Pancreas (tissue), 10 donors: ENCODE data around the gene KRT4. TPM values are rescaled to one million over a fixed set of nuclear protein-coding genes. Genes with fewer than 3 reads are reported as not detected.

Experiments
- ATAC-seq, 4 donors: fragments of 200-7000 bp; cut with Tn5 transposase; one replicate each; pipeline versions ENCODE4 v1.8.0 to v1.9.1; 2020; ENCODE audit warnings: mild to moderate bottlenecking in 4 of 4, moderate library complexity in 4 of 4
- DNase-seq, 6 donors: peaks; one replicate each; pipeline ENCODE4 v3.0.0-alpha.2; 2020
- FAIRE-seq: peaks from 2 replicates; lab custom pipeline; 2012; peaks lifted over from hg19 to GRCh38; lab: Jason Lieb, UNC
- H3K27ac ChIP-seq, 4 donors: fragments of 200-600 bp; sonication (generic); 1 replicate in 3 of 4; 2 replicates in 1 of 4; pipeline versions ENCODE4 v1.5.0 to v1.8.0; 2020
- H3K27me3 ChIP-seq, 4 donors: fragments of 200-600 bp; one replicate each; pipeline ENCODE4 v1.8.0; 2021
- H3K36me3 ChIP-seq, 3 donors: fragments of 200-600 bp; sonication (generic) in 1 of 3; one replicate each; pipeline versions ENCODE4 v1.5.0 to v1.8.0; 2020 to 2021
- H3K4me1 ChIP-seq, 3 donors: fragments of 200-600 bp; one replicate each; pipeline ENCODE4 v1.8.0; 2021
- H3K4me3 ChIP-seq, 4 donors: fragments of 200-600 bp; sonication (generic) in 2 of 4; one replicate each; pipeline versions ENCODE4 v1.5.0 to v1.8.0; 2020 to 2021
- H3K9me3 ChIP-seq, 4 donors: fragments of 200-600 bp; one replicate each; pipeline ENCODE4 v1.8.0; 2021
- WGBS, 2 donors: extraction: QIAGEN DNeasy Blood & Tissue Kit; methylation state at CpG; one replicate each; pipeline ENCODE4 v1.1.7; 2013; 5-methylcytosine and 5-hydroxymethylcytosine counted together
- intact Hi-C, 3 donors: fragments of 100-400 bp; cut with DNase I; formaldehyde crosslinking; loops; one replicate each; pipeline versions ENCODE4 v1.11.1 to v1.14.2; 2022
- polyA plus RNA-seq, 2 donors: library from polyadenylated mRNA; stranded (reverse); fragments of 200-250 nt; gene quantifications; one replicate each; pipeline ENCODE4 v1.2.3, GENCODE V29; 2013
- total RNA-seq, 6 donors: library from RNA; stranded (reverse); fragmentation: NEBNext Ultra II Directional in 4 of 6; extraction: Animal tissue kit (Norgen Biotek cat#: 25700) in 4 of 6; gene quantifications; one replicate each; pipeline versions ENCODE4 v1.2.1 to v1.2.4, GENCODE V29; 2021 to 2023
- TF ChIP-seq, protein P1 (sequence below), 4 donors: fragments of 200-600 bp; sonication (generic) in 3 of 4; IDR thresholded peaks; one replicate each; pipeline versions ENCODE4 v1.5.0 to v1.8.0; 2021; ENCODE audit warnings: antibody characterized with exemption in 4 of 4
- donor health status: healthy with polysubstance abuse.
- donor health status: DM: no; HTN: no; CAD: no; lungs with moderate emphysema.
- donor health status: DM: no; HTN: no; CAD: no.
- donor health status: control.
- donor health status: control.
- donor health status: Bipolar disorder and iron deficiency.
- donor health status: DM: yes; HTN: yes; CAD: no.
- donor health status: DM: no; HTN: no; CAD: no.
- donor health status: DM: no; HTN: no; CAD: no.
- donor health status: DM: yes; HTN: yes; CAD: no.

Gene KRT4
- total and polyA plus RNA-seq, 8 donors = 0.09 to 1.9 (median 0.26) TPM; not detected in 1

DNA sequence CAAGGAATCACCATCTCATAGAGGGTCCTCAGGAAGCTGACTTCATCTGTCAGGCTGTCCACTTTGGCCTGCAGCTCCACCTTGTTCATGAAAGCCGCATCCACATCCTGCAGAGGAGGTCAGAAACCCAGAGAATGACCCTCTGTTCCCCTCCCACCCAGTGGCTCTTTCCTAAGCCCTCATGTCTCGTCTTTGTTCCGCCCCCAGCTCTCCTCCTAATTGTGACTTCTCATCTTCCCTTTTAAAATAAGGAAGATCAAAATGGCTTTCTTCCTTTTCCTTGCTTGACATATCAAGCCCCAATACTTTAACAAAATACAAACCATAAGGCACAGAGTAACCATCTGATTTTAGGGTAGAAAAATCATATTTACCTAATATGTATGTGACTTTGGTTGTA lies 41.1 kb downstream of the KRT4 start:
- ATAC-seq (no peak), DNase-seq (no peak), FAIRE-seq (no peak)
- intact Hi-C loops = no loop called here
- H3K4me3 ChIP-seq = no peak overlapping the region
- H3K9me3 ChIP-seq = no peaks in the 10 kb centered on the region
- no peaks in the 10 kb centered on the region for H3K27me3 ChIP-seq
- H3K4me1 ChIP-seq = no peaks in the 10 kb centered on the region
- WGBS, 2 donors = 65 to 76% methylated on average over 3 of the region's 3 CpGs
- no peak overlapping the region for H3K27ac ChIP-seq
- no peaks in the 10 kb centered on the region for H3K36me3 ChIP-seq
- TF ChIP-seq, protein P1, sequence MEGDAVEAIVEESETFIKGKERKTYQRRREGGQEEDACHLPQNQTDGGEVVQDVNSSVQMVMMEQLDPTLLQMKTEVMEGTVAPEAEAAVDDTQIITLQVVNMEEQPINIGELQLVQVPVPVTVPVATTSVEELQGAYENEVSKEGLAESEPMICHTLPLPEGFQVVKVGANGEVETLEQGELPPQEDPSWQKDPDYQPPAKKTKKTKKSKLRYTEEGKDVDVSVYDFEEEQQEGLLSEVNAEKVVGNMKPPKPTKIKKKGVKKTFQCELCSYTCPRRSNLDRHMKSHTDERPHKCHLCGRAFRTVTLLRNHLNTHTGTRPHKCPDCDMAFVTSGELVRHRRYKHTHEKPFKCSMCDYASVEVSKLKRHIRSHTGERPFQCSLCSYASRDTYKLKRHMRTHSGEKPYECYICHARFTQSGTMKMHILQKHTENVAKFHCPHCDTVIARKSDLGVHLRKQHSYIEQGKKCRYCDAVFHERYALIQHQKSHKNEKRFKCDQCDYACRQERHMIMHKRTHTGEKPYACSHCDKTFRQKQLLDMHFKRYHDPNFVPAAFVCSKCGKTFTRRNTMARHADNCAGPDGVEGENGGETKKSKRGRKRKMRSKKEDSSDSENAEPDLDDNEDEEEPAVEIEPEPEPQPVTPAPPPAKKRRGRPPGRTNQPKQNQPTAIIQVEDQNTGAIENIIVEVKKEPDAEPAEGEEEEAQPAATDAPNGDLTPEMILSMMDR (IDR thresholded peaks at IDR 0.05) = no peak

DNA sequence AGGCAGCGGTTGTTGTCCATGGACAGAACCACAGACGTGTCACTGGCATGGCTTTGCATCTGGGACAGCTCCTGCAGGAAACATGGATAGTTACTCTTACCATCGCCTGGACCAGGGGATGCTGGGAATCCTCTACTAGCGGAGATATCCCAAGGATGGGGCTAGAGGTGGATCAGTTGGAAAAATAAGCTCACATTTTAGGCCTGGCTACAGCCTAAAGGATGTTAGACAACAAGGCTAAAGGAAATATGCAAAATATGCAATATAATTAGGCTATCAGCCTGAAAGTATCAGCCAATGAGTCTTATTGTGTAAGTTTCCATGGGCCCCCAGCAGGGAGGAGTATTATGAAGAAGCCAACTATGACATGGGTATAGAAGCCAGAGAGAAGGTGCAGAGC lies 41.7 kb downstream of the KRT4 start:
- no peak for DNase-seq
- Histone ChIP-seq H3K9me3 (no peaks in the 10 kb centered on the region), H3K27me3 (no peaks in the 10 kb centered on the region), H3K36me3 (no peaks in the 10 kb centered on the region), H3K4me1 (no peaks in the 10 kb centered on the region), H3K4me3 (no peak overlapping the region), H3K27ac (no peak overlapping the region)
- 74 to 78% methylated on average over 4 of the region's 4 CpGs for WGBS, 2 donors
- ATAC-seq = no peak
- intact Hi-C loops = no loop called here
- FAIRE-seq = no peak
- TF ChIP-seq, protein P1 (IDR thresholded peaks at IDR 0.05) = no peak

DNA sequence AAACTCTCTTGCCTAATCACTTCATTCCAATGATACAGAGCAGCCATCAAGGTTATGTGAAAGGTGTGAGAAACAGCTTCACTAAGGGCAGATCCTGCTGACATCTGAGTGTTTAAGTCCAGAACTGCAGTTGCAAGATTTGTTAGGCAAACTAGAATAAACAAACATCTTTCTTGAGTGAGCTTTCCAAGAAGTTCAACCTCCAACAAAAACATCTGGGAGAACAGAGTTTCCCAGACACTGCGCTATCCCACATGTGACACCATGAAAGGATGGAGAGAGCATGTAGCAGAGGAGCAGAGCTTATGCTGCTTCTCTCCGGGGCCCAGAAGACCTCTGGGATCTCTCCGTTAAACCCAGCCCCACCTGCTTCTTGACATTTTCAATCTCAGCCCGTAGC lies 42.4 kb downstream of the KRT4 start:
- H3K4me3 ChIP-seq = no peak overlapping the region
- ATAC-seq = no peak
- H3K27me3 ChIP-seq = no peaks in the 10 kb centered on the region
- 59 to 69% methylated on average over 4 of the region's 4 CpGs for WGBS, 2 donors
- intact Hi-C loops = no loop called here
- no peaks in the 10 kb centered on the region for H3K9me3 ChIP-seq
- H3K36me3 ChIP-seq = no peaks in the 10 kb centered on the region
- FAIRE-seq = no peak
- TF ChIP-seq, protein P1 (IDR thresholded peaks at IDR 0.05) = no peak
- no peak for DNase-seq
- H3K27ac ChIP-seq = no peak overlapping the region
- no peaks in the 10 kb centered on the region for H3K4me1 ChIP-seq

DNA sequence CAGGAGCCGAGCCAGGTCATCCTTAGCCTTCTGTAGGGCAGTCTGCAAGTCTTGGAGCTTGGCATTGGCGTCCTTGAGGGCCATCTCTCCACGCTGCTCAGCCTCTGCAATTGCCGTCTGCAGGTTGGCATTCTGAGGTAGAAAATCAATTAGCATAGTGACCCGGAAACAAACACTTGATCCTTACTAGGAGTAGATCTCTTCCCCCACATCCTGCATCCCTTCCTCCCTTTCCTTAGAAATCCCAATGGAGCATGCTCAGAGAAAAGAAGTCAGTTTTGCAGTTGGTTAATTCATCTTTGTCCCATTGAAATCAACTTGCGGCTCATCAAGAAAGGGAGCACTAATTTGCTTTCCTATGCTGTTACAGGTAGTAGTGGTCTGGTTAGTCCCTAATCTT lies 42.8 kb downstream of the KRT4 start:
- intact Hi-C loops = no loop called here
- no peaks in the 10 kb centered on the region for H3K4me1 ChIP-seq
- H3K36me3 ChIP-seq = no peaks in the 10 kb centered on the region
- TF ChIP-seq, protein P1 (IDR thresholded peaks at IDR 0.05) = no peak
- no peaks in the 10 kb centered on the region for H3K27me3 ChIP-seq
- ATAC-seq = no peak
- no peak overlapping the region for H3K27ac ChIP-seq
- FAIRE-seq = no peak
- no peaks in the 10 kb centered on the region for H3K9me3 ChIP-seq
- WGBS, 2 donors = 62 to 77% methylated on average over 6 of the region's 6 CpGs
- DNase-seq = no peak
- H3K4me3 ChIP-seq = no peak overlapping the region

DNA sequence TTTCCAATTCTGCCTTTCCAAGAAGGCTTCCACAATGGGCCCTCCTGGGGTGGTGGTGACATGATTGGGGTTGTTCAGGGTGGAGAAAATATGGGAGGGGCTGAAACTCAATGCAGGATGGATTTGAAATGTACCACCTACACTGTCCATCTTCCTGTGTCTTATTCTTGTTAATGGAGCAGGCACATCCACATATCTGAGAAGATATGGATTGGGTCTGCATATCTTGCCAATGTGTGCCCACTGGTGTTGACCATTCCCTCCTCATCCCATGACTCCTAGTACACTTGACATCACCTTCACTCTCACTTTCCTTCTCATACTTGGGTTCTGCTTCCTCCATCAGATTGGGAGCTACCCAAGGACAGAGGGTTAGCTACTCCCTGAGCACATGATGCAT lies 44.0 kb downstream of the KRT4 start:
- intact Hi-C loops = no loop called here
- Histone ChIP-seq H3K36me3 (no peaks in the 10 kb centered on the region), H3K9me3 (no peaks in the 10 kb centered on the region), H3K27me3 (no peaks in the 10 kb centered on the region), H3K4me3 (no peak overlapping the region), H3K4me1 (no peaks in the 10 kb centered on the region), H3K27ac (no peak overlapping the region)
- TF ChIP-seq, protein P1 (IDR thresholded peaks at IDR 0.05) = no peak
- DNase-seq (no peak), ATAC-seq (no peak), FAIRE-seq (no peak)
